ENCODE data around the gene RNF187.
"Not testable (repeated sequence)": the region's sequence is repeated elsewhere in the genome, so short reads cannot be mapped to it uniquely, and the experiment has no call there.

GRCh38 chr1:228468188-228468587 lies 19.0 kb upstream of the RNF187 start:
- TF ChIP-seq, protein P1, sequence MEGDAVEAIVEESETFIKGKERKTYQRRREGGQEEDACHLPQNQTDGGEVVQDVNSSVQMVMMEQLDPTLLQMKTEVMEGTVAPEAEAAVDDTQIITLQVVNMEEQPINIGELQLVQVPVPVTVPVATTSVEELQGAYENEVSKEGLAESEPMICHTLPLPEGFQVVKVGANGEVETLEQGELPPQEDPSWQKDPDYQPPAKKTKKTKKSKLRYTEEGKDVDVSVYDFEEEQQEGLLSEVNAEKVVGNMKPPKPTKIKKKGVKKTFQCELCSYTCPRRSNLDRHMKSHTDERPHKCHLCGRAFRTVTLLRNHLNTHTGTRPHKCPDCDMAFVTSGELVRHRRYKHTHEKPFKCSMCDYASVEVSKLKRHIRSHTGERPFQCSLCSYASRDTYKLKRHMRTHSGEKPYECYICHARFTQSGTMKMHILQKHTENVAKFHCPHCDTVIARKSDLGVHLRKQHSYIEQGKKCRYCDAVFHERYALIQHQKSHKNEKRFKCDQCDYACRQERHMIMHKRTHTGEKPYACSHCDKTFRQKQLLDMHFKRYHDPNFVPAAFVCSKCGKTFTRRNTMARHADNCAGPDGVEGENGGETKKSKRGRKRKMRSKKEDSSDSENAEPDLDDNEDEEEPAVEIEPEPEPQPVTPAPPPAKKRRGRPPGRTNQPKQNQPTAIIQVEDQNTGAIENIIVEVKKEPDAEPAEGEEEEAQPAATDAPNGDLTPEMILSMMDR (IDR thresholded peaks at IDR 0.05; ENCODE audit: borderline replicate concordance, extremely low read depth, low read length, poor library complexity, severe bottlenecking), result not testable (repeated sequence)
- not testable (repeated sequence) for TF ChIP-seq EZH2 (IDR thresholded peaks at IDR 0.05; ENCODE audit: borderline replicate concordance, low read depth, low read length, severe bottlenecking)

All from DND-41 (cell line).